Measurements from ENCODE around the gene CYP39A1. TPM values are rescaled to one million over a fixed set of nuclear protein-coding genes. Genes with fewer than 3 reads are reported as not detected.

Gene CYP39A1
- total RNA-seq, 2 experiments from 2014 or later: not detected

GRCh38 chr6:46513533-46513932 is 139.1 kb downstream of the CYP39A1 start:
- ChIA-PET CTCF (no interaction called here), POLR2A (no interaction called here)
- Histone ChIP-seq H3K9me3 (ENCODE audit: control insufficient read depth in 1 of 2, insufficient read depth in 1 of 2, low read length in 2 of 2) (no peaks in the 10 kb centered on the region), H3K4me1 (ENCODE audit: insufficient read depth, low read length) (no peaks in the 10 kb centered on the region), H3K27ac (ENCODE audit: low read depth in 1 of 2, low read length in 2 of 2) (no peak overlapping the region), H3K36me3 (ENCODE audit: insufficient read depth, low read length) (no peaks in the 10 kb centered on the region), H3K27me3 (ENCODE audit: control insufficient read depth in 1 of 2, insufficient read depth in 2 of 2, low read length in 2 of 2) (peaks cover 0 to 4% of the 10 kb centered on the region in 2 experiments), H3K4me3 (ENCODE audit: low read length) (no peak overlapping the region)
- Mint-ChIP-seq H3K4me1 (ENCODE audit: low read depth) (no peaks in the 10 kb centered on the region), H3K27ac (no peak overlapping the region), H3K27me3 (peaks cover 13% of the 10 kb centered on the region), H3K36me3 (ENCODE audit: low read depth) (no peaks in the 10 kb centered on the region), H3K9me3 (no peaks in the 10 kb centered on the region), H3K4me3 (no peak overlapping the region)
- no peak for ATAC-seq (ENCODE audit: poor library complexity)
- intact Hi-C loops (cut with DNase I, micrococcal nuclease): no loop called here
- DNase-seq: no peak
- TF ChIP-seq, protein P1, sequence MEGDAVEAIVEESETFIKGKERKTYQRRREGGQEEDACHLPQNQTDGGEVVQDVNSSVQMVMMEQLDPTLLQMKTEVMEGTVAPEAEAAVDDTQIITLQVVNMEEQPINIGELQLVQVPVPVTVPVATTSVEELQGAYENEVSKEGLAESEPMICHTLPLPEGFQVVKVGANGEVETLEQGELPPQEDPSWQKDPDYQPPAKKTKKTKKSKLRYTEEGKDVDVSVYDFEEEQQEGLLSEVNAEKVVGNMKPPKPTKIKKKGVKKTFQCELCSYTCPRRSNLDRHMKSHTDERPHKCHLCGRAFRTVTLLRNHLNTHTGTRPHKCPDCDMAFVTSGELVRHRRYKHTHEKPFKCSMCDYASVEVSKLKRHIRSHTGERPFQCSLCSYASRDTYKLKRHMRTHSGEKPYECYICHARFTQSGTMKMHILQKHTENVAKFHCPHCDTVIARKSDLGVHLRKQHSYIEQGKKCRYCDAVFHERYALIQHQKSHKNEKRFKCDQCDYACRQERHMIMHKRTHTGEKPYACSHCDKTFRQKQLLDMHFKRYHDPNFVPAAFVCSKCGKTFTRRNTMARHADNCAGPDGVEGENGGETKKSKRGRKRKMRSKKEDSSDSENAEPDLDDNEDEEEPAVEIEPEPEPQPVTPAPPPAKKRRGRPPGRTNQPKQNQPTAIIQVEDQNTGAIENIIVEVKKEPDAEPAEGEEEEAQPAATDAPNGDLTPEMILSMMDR (IDR thresholded peaks at IDR 0.05): no peak

GRCh38 chr6:46511320-46511719 is 141.3 kb downstream of the CYP39A1 start:
- CTCF ChIA-PET: interaction anchor here (1.5 kb wide), 1 partner anchor 10 kb away, joined by 3 read pairs; no protein-coding TSS in a partner anchor
- POLR2A ChIA-PET: no interaction called here

GRCh38 chr6:46510651-46511050 is 142.0 kb downstream of the CYP39A1 start:
- Histone ChIP-seq H3K27me3 (ENCODE audit: control insufficient read depth in 1 of 2, insufficient read depth in 2 of 2, low read length in 2 of 2) (peaks cover 0 to 4% of the 10 kb centered on the region in 2 experiments), H3K9me3 (ENCODE audit: control insufficient read depth in 1 of 2, insufficient read depth in 1 of 2, low read length in 2 of 2) (no peaks in the 10 kb centered on the region), H3K27ac (ENCODE audit: low read depth in 1 of 2, low read length in 2 of 2) (no peak overlapping the region), H3K4me1 (ENCODE audit: insufficient read depth, low read length) (no peaks in the 10 kb centered on the region), H3K4me3 (ENCODE audit: low read length) (no peak overlapping the region), H3K36me3 (ENCODE audit: insufficient read depth, low read length) (no peaks in the 10 kb centered on the region)
- Mint-ChIP-seq H3K9me3 (no peaks in the 10 kb centered on the region), H3K27me3 (peaks cover 18% of the 10 kb centered on the region), H3K4me3 (no peak overlapping the region), H3K4me1 (ENCODE audit: low read depth) (no peaks in the 10 kb centered on the region), H3K36me3 (ENCODE audit: low read depth) (no peaks in the 10 kb centered on the region), H3K27ac (no peak overlapping the region)
- ChIA-PET CTCF (interaction anchor here (1.1 to 1.5 kb wide), 2 partner anchors 9 to 164 kb away, joined by 3 to 4 read pairs; no protein-coding TSS in a partner anchor), POLR2A (no interaction called here)
- ATAC-seq (ENCODE audit: poor library complexity) (no peak), DNase-seq (no peak)
- intact Hi-C loops (cut with DNase I, micrococcal nuclease): no loop called here
- TF ChIP-seq, protein P1 (IDR thresholded peaks at IDR 0.05): no peak

More at GRCh38 chr6:46511320-46511719, 141.3 kb downstream of the CYP39A1 start:
- Mint-ChIP-seq H3K4me1 (ENCODE audit: low read depth) (no peaks in the 10 kb centered on the region), H3K4me3 (no peak overlapping the region), H3K27me3 (peaks cover 17% of the 10 kb centered on the region), H3K36me3 (ENCODE audit: low read depth) (no peaks in the 10 kb centered on the region), H3K27ac (no peak overlapping the region), H3K9me3 (no peaks in the 10 kb centered on the region)
- H3K27me3 ChIP-seq (ENCODE audit: control insufficient read depth in 1 of 2, insufficient read depth in 2 of 2, low read length in 2 of 2): peaks cover 0 to 4% of the 10 kb centered on the region in 2 experiments
- H3K36me3 ChIP-seq (ENCODE audit: insufficient read depth, low read length): no peaks in the 10 kb centered on the region
- intact Hi-C loops (cut with DNase I, micrococcal nuclease): no loop called here
- TF ChIP-seq, protein P1 (IDR thresholded peaks at IDR 0.05): no peak
- H3K27ac ChIP-seq (ENCODE audit: low read depth in 1 of 2, low read length in 2 of 2): no peak overlapping the region
- no peaks in the 10 kb centered on the region for H3K9me3 ChIP-seq (ENCODE audit: control insufficient read depth in 1 of 2, insufficient read depth in 1 of 2, low read length in 2 of 2)
- DNase-seq: no peak
- ATAC-seq (ENCODE audit: poor library complexity): no peak
- no peaks in the 10 kb centered on the region for H3K4me1 ChIP-seq (ENCODE audit: insufficient read depth, low read length)
- no peak overlapping the region for H3K4me3 ChIP-seq (ENCODE audit: low read length)
